ENCODE measurements around the gene VPS25. TPM values are rescaled to one million over a fixed set of nuclear protein-coding genes. Genes with fewer than 3 reads are reported as not detected.
A peak's percentile ranks its signal among the peaks of the same experiment; 100 is the strongest.

The VPS25 gene
- total RNA-seq, 4 donors from 2014 or later = 58.3 to 111 (median 79.7) TPM

GRCh38 chr17:42779936-42780850 lies 6.9 kb downstream of the VPS25 start, which contains the start of gene WNK4:
TSS of gene WNK4 (plus strand) at chr17:42780610. CDS start at chr17:42780699, 89 bp downstream.
- intact Hi-C loops (cut with DNase I; ENCODE audit: low total_unique reads) (no loop called here), in situ Hi-C loops (cut with MboI; ENCODE audit: low pct_ligation_motif_present in 1 of 4, low pct_unique_long_range_greater_than_20kb in 1 of 4, low sequenced_read_pairs in 3 of 4) (no loop called here)
- Histone ChIP-seq H3K27me3 (peaks cover 47% of the 10 kb centered on the region), H3K4me3 (peak within 1 kb of the TSS; percentile 31 to 69 (median 50)), H3K27ac (peak within 1 kb of the TSS; percentile 78 to 87 (median 84)), H3K36me3 (peaks cover 0 to 27% (median 11%) of the 10 kb centered on the region in 4 donors), H3K9me3 (no peaks in the 10 kb centered on the region), H3K4me1 (peaks cover 0 to 48% (median 31%) of the 10 kb centered on the region in 4 donors)
- no peak for TF ChIP-seq CTCF (IDR thresholded peaks at IDR 0.05)
- TF ChIP-seq EP300 (IDR thresholded peaks at IDR 0.05; ENCODE audit: low read depth) = peak; percentile 36
- peak in 2 of 3 donors; percentile 65 to 67 for TF ChIP-seq POLR2AphosphoS5 (IDR thresholded peaks at IDR 0.05)
- peak; percentile 75 for TF ChIP-seq POLR2A (IDR thresholded peaks at IDR 0.05)
- peak; percentile 77 for DNase-seq
- 16% methylated on average over 15 of the region's 65 CpGs; no CpG with 5 or more reads in 1 of the 2 donors for WGBS, 2 donors (ENCODE audit: low coverage in 1 of 2)

GRCh38 chr17:42780851-42781638 lies 7.8 kb downstream of the VPS25 start:
- DNase-seq = no peak
- Histone ChIP-seq H3K36me3 (peaks cover 0 to 26% (median 10%) of the 10 kb centered on the region in 4 donors), H3K4me1 (peaks cover 0 to 41% (median 30%) of the 10 kb centered on the region in 4 donors), H3K9me3 (no peaks in the 10 kb centered on the region), H3K27me3 (peaks cover 56% of the 10 kb centered on the region), H3K27ac (peak overlapping the region; percentile 78 to 87 (median 84)), H3K4me3 (peak overlapping the region; percentile 31 to 69 (median 50))
- in situ Hi-C loops (cut with MboI; ENCODE audit: low pct_ligation_motif_present in 1 of 4, low pct_unique_long_range_greater_than_20kb in 1 of 4, low sequenced_read_pairs in 3 of 4) (no loop called here), intact Hi-C loops (cut with DNase I; ENCODE audit: low total_unique reads) (no loop called here)
- 13% methylated on average over 24 of the region's 39 CpGs; no CpG with 5 or more reads in 1 of the 2 donors for WGBS, 2 donors (ENCODE audit: low coverage in 1 of 2)
- TF ChIP-seq POLR2A (IDR thresholded peaks at IDR 0.05) (no peak), EP300 (IDR thresholded peaks at IDR 0.05; ENCODE audit: low read depth) (no peak), POLR2AphosphoS5 (IDR thresholded peaks at IDR 0.05) (no peak), CTCF (IDR thresholded peaks at IDR 0.05) (no peak)

GRCh38 chr17:42781639-42782165 lies 8.5 kb downstream of the VPS25 start:
- in situ Hi-C loops (cut with MboI; ENCODE audit: low pct_ligation_motif_present in 1 of 4, low pct_unique_long_range_greater_than_20kb in 1 of 4, low sequenced_read_pairs in 3 of 4) = no loop called here

More at GRCh38 chr17:42781639-42782165, 8.5 kb downstream of the VPS25 start:
- Histone ChIP-seq H3K9me3 (no peaks in the 10 kb centered on the region), H3K27ac (peak overlapping the region; percentile 78 to 87 (median 84)), H3K36me3 (peaks cover 0 to 20% (median 7%) of the 10 kb centered on the region in 4 donors), H3K27me3 (peaks cover 62% of the 10 kb centered on the region), H3K4me3 (peak overlapping the region in 3 of 4 donors; percentile 47 to 69 (median 52)), H3K4me1 (peaks cover 0 to 41% (median 30%) of the 10 kb centered on the region in 4 donors)
- WGBS, 2 donors (ENCODE audit: low coverage in 1 of 2) = 20% methylated on average over 9 of the region's 10 CpGs; no CpG with 5 or more reads in 1 of the 2 donors
- no peak for TF ChIP-seq POLR2A (IDR thresholded peaks at IDR 0.05)
- no peak for TF ChIP-seq CTCF (IDR thresholded peaks at IDR 0.05)
- TF ChIP-seq EP300 (IDR thresholded peaks at IDR 0.05; ENCODE audit: low read depth) = no peak
- TF ChIP-seq POLR2AphosphoS5 (IDR thresholded peaks at IDR 0.05) = no peak
- DNase-seq = peak; percentile 36
- intact Hi-C loops (cut with DNase I; ENCODE audit: low total_unique reads) = no loop called here
